GM04503 (cell line): Measurements from ENCODE around the gene PTPRK.

Source experiments
- DNase-seq: peaks from one replicate; pipeline ENCODE4 v3.0.0-alpha.2; 2012; ENCODE audit warnings: low read depth

The PTPRK gene

GRCh38 chr6:127920804-127921203, 599.6 kb downstream of the PTPRK start:
- no peak for DNase-seq
